Measurements from ENCODE around the gene ATP10B. TPM values are rescaled to one million over a fixed set of nuclear protein-coding genes. Genes with fewer than 3 reads are reported as not detected.
A peak's percentile ranks its signal among the peaks of the same experiment; 100 is the strongest.

Gene ATP10B
- total and polyA plus RNA-seq, 10 of the 15 experiments (the other 5 are each of a cell fraction or from before 2014, with no cell fraction given) = not detected

- ATAC-seq (peak; percentile 73), DNase-seq (ENCODE audit: low read depth, low spot score) (no peak), FAIRE-seq (no peak)
- ChIA-PET CTCF (interaction anchor here (0.5 to 3.0 kb wide), 15 partner anchors 15 to 679 kb away, joined by 3 to 18 read pairs (median 4); no protein-coding TSS in a partner anchor), RAD21 (ENCODE audit: unreplicated experiment) (interaction anchor here (0.9 to 3.0 kb wide), 7 partner anchors 33 to 365 kb away, joined by 3 to 8 read pairs (median 4); no protein-coding TSS in a partner anchor), POLR2A (interaction anchor here (1.1 kb wide), 1 partner anchor 41 kb away, joined by 3 read pairs; no protein-coding TSS in a partner anchor), SMC1A (ENCODE audit: uncharacterized antibody, unreplicated experiment) (interaction anchor here (0.8 to 10.0 kb wide), 21 partner anchors 15 to 733 kb away, joined by 3 to 53 read pairs (median 4); partner anchors contain the start of gene ATP10B)
- no peak overlapping the region for H3K4me2 ChIP-seq (ENCODE audit: control insufficient read depth, insufficient read depth)
- H3K27ac ChIP-seq (ENCODE audit: control insufficient read depth, insufficient read depth) = no peak overlapping the region
- H3K9me3 ChIP-seq (replicated peaks; ENCODE audit: control insufficient read depth, insufficient read depth, low read length) = no peaks in the 10 kb centered on the region
- peak; percentile 46; the same call in 1 of the 2 replicates for TF ChIP-seq SMC3 (IDR thresholded peaks at IDR 0.05; ENCODE audit: borderline replicate concordance, low read length)
- TF ChIP-seq MLLT1 (IDR thresholded peaks at IDR 0.05) = no peak
- no peak for TF ChIP-seq SUZ12 (IDR thresholded peaks at IDR 0.05; ENCODE audit: unreplicated experiment)
- TF ChIP-seq PAX8 (IDR thresholded peaks at IDR 0.05) = no peak
- TF ChIP-seq RAD21 (IDR thresholded peaks at IDR 0.05; ENCODE audit: insufficient read depth, low read depth, low read length) = peak; percentile 56
- TF ChIP-seq CTCF (IDR thresholded peaks at IDR 0.05 in 2 of 3, conservative IDR thresholded peaks at IDR 0.05 in 1 of 3; ENCODE audit: control insufficient read depth in 2 of 3, extremely low read depth in 1 of 3, insufficient read depth in 1 of 3, low read depth in 3 of 3, low read length in 3 of 3) = peak; percentile 24 to 70 (median 34); a peak in 3 of 6 replicates
- no peaks in the 10 kb centered on the region for H3K36me3 ChIP-seq (ENCODE audit: control insufficient read depth in 2 of 2, insufficient read depth in 2 of 2, low read length in 1 of 2)
- H3K27me3 ChIP-seq (replicated peaks in 1 of 2; ENCODE audit: control insufficient read depth in 2 of 2, insufficient read depth in 2 of 2, low read length in 1 of 2) = no peaks in the 10 kb centered on the region
- H3K9ac ChIP-seq (ENCODE audit: control insufficient read depth, insufficient read depth, low read length) = no peak overlapping the region
- BruUV-seq (replicated peaks) = no TSS peak
- no peaks in the 10 kb centered on the region for H4K20me1 ChIP-seq (ENCODE audit: control insufficient read depth, insufficient read depth)
- H2AFZ ChIP-seq (ENCODE audit: control insufficient read depth, low read depth, low read length) = no peak overlapping the region
- H3K4me1 ChIP-seq (ENCODE audit: control insufficient read depth, insufficient read depth, low read length) = no peaks in the 10 kb centered on the region; the same call in 1 of the 2 replicates
- no peak overlapping the region for H3K4me3 ChIP-seq
- 3% methylated on average over 2 of the region's 2 CpGs for WGBS (ENCODE audit: insufficient coverage, insufficient replicate concordance, low lambda C conversion rate, missing lambda C conversion rate)
- no peaks in the 10 kb centered on the region for H3K79me2 ChIP-seq (ENCODE audit: control insufficient read depth, insufficient read depth, low read length)
- intact Hi-C loops (cut with micrococcal nuclease; ENCODE audit: unreplicated experiment) = no loop called here
- in situ Hi-C loops (cut with MboI) = no loop called here
These were observed 49.4 kb downstream of the ATP10B start for GRCh38 chr5:160802592-160802991.

Data from GM12878 (cell line).